H9 (cell line): ENCODE data around the gene SSTR3. TPM values are rescaled to one million over a fixed set of nuclear protein-coding genes. Genes with fewer than 3 reads are reported as not detected.

Experiments
- DNase-seq: peaks from one replicate; pipeline ENCODE4 v3.0.0-alpha.2; 2017
- H2AFZ ChIP-seq: one replicate; pipeline ENCODE4 v1.6.1; 2013; ENCODE audit warnings: mild to moderate bottlenecking, low read length, control low read depth, moderate library complexity
- H2AK5ac ChIP-seq: 2 replicates; pipeline ENCODE4 v1.6.1; 2013; ENCODE audit warnings: low read length, control low read depth, mixed read lengths; ENCODE audit not compliant: insufficient read length
- H2BK120ac ChIP-seq: one replicate; pipeline ENCODE4 v1.6.1; 2013; ENCODE audit warnings: low read depth, mild to moderate bottlenecking, low read length, control low read depth, inconsistent platforms; ENCODE audit not compliant: poor library complexity, severe bottlenecking
- H2BK12ac ChIP-seq: 2 replicates; pipeline ENCODE4 v1.6.1; 2013; ENCODE audit warnings: low read length, control low read depth, mixed read lengths, low read depth; ENCODE audit not compliant: insufficient read length
- H2BK15ac ChIP-seq: 2 replicates; pipeline ENCODE4 v1.6.1; 2013; ENCODE audit warnings: low read depth, low read length, control low read depth
- H2BK20ac ChIP-seq: one replicate; pipeline ENCODE4 v1.6.1; 2013; ENCODE audit warnings: low read depth, mild to moderate bottlenecking, low read length, control low read depth, inconsistent platforms; ENCODE audit not compliant: poor library complexity, severe bottlenecking
- H2BK5ac ChIP-seq: 2 replicates; pipeline ENCODE4 v1.6.1; 2013; ENCODE audit warnings: low read length, control low read depth, mixed read lengths; ENCODE audit not compliant: insufficient read length
- H3K14ac ChIP-seq: 2 replicates; pipeline ENCODE4 v1.6.1; 2013; ENCODE audit warnings: low read length, control low read depth; ENCODE audit not compliant: insufficient read depth
- H3K18ac ChIP-seq: 2 replicates; pipeline ENCODE4 v1.6.1; 2013; ENCODE audit warnings: low read depth, mild to moderate bottlenecking, mixed read lengths, low read length, control low read depth; ENCODE audit not compliant: insufficient read length
- H3K23ac ChIP-seq: 2 replicates; pipeline ENCODE4 v1.6.1; 2013; ENCODE audit warnings: low read length, control low read depth, mixed read lengths, low read depth; ENCODE audit not compliant: insufficient read length
- H3K23me2 ChIP-seq: 2 replicates; pipeline ENCODE4 v1.6.1; 2013; ENCODE audit warnings: low read depth, mild to moderate bottlenecking, mixed read lengths, low read length, control low read depth; ENCODE audit not compliant: insufficient read length, poor library complexity, severe bottlenecking
- H3K27ac ChIP-seq: 2 replicates; pipeline ENCODE4 v1.5.1; 2013; ENCODE audit warnings: low read length, control low read depth, mixed read lengths, low read depth; ENCODE audit not compliant: insufficient read length
- H3K27me3 ChIP-seq: 2 replicates; pipeline ENCODE4 v1.6.1; 2013; ENCODE audit warnings: low read length, control low read depth, inconsistent platforms; ENCODE audit not compliant: insufficient read depth
- H3K4ac ChIP-seq: 2 replicates; pipeline ENCODE4 v1.6.1; 2013; ENCODE audit warnings: low read depth, mild to moderate bottlenecking, control low read depth, inconsistent platforms, low read length, moderate library complexity
- H3K4me1 ChIP-seq: 2 replicates; pipeline ENCODE4 v1.6.1; 2013; ENCODE audit warnings: low read length, control low read depth, inconsistent platforms; ENCODE audit not compliant: insufficient read depth
- H3K4me2 ChIP-seq: 2 replicates; pipeline ENCODE4 v1.6.1; 2013; ENCODE audit warnings: low read length, control low read depth, mixed read lengths; ENCODE audit not compliant: insufficient read length, insufficient read depth
- H3K56ac ChIP-seq: 2 replicates; pipeline ENCODE4 v1.6.1; 2013; ENCODE audit warnings: low read depth, mild to moderate bottlenecking, mixed read lengths, low read length, control low read depth; ENCODE audit not compliant: insufficient read length
- H3K79me1 ChIP-seq: 2 replicates; pipeline ENCODE4 v1.6.1; 2013; ENCODE audit warnings: low read depth, mild to moderate bottlenecking, moderate library complexity, low read length, control low read depth, inconsistent platforms; ENCODE audit not compliant: insufficient read depth, poor library complexity, severe bottlenecking
- H3K79me2 ChIP-seq: 2 replicates; pipeline ENCODE4 v1.6.1; 2013; ENCODE audit warnings: low read length, control low read depth, inconsistent platforms; ENCODE audit not compliant: insufficient read depth
- H3K9ac ChIP-seq: 2 replicates; pipeline ENCODE4 v1.6.1; 2013; ENCODE audit warnings: low read length, control low read depth, mixed read lengths; ENCODE audit not compliant: insufficient read length; ENCODE audit errors: extremely low read depth
- H3K9me3 ChIP-seq: one replicate; pipeline ENCODE4 v1.6.1; 2013; ENCODE audit warnings: low read depth, low read length, inconsistent platforms; ENCODE audit not compliant: control insufficient read depth
- H3T11ph ChIP-seq: one replicate; pipeline ENCODE4 v1.6.1; 2013; ENCODE audit warnings: mild to moderate bottlenecking, low read length, control low read depth, inconsistent platforms
- H4K20me1 ChIP-seq: one replicate; pipeline ENCODE4 v1.6.1; 2013; ENCODE audit not compliant: control insufficient read depth, insufficient read length, insufficient read depth
- H4K5ac ChIP-seq: 2 replicates; pipeline ENCODE4 v1.6.1; 2013; ENCODE audit warnings: low read depth, mild to moderate bottlenecking, mixed read lengths, low read length, control low read depth; ENCODE audit not compliant: insufficient read length
- H4K8ac ChIP-seq: replicated peaks from 2 replicates; pipeline ENCODE4 v1.6.1; 2013; ENCODE audit warnings: low read length, control low read depth, mixed read lengths, low read depth; ENCODE audit not compliant: insufficient read length
- H4K91ac ChIP-seq: 2 replicates; pipeline ENCODE4 v1.6.1; 2013; ENCODE audit warnings: low read depth, mild to moderate bottlenecking, moderate library complexity, mixed read lengths, low read length, control low read depth; ENCODE audit not compliant: insufficient read length
- H3K27ac Mint-ChIP-seq, 3 experiments: 2 replicates in 2 of 3; 3 replicates in 1 of 3; pipeline ENCODE4 v1.8.0; 2020 to 2021; ENCODE audit warnings: mixed read lengths in 3 of 3, mild to moderate bottlenecking in 1 of 3, moderate library complexity in 1 of 3
- H3K27me3 Mint-ChIP-seq: 2 replicates; pipeline ENCODE4 v1.8.0; 2021; ENCODE audit warnings: low read depth, mild to moderate bottlenecking, moderate library complexity, mixed read lengths
- H3K36me3 Mint-ChIP-seq, 3 experiments: 2 replicates in 2 of 3; 3 replicates in 1 of 3; pipeline ENCODE4 v1.8.0; 2020 to 2021; ENCODE audit warnings: low read depth in 3 of 3, mixed read lengths in 3 of 3; ENCODE audit not compliant: insufficient read depth in 1 of 3
- H3K4me1 Mint-ChIP-seq, 2 experiments: 2 replicates each; pipeline ENCODE4 v1.8.0; 2020; ENCODE audit warnings: mixed read lengths in 2 of 2
- H3K4me3 Mint-ChIP-seq, 2 experiments: 2 replicates in 1 of 2; 3 replicates in 1 of 2; pipeline ENCODE4 v1.8.0; 2020 to 2021; ENCODE audit warnings: mild to moderate bottlenecking in 2 of 2, mixed read lengths in 2 of 2, moderate library complexity in 1 of 2
- H3K9me3 Mint-ChIP-seq, 2 experiments: 2 replicates in 1 of 2; 3 replicates in 1 of 2; pipeline ENCODE4 v1.8.0; 2020; ENCODE audit warnings: mild to moderate bottlenecking in 2 of 2, mixed read lengths in 2 of 2, moderate library complexity in 1 of 2
- WGBS: extraction: QIAGEN DNeasy Blood & Tissue Kit; methylation state at CpG from one replicate; pipeline ENCODE4 v1.1.7; 2013; ENCODE audit warnings: missing lambda C conversion rate, low lambda C conversion rate, mixed read lengths; ENCODE audit not compliant: insufficient read length; ENCODE audit errors: extremely low coverage; 5-methylcytosine and 5-hydroxymethylcytosine counted together
- total RNA-seq: library from RNA; stranded (reverse); gene quantifications from 2 replicates; pipeline ENCODE4 v1.2.1, GENCODE V29; 2021
- TF ChIP-seq, protein P1 (sequence below): fragments of 200-600 bp; sonication (generic); conservative IDR thresholded peaks from 3 replicates; pipeline ENCODE4 v1.8.0; 2021; ENCODE audit warnings: antibody characterized with exemption, mild to moderate bottlenecking

SSTR3 gene
- total RNA-seq, 1 experiment from 2014 or later: 0.68 TPM

GRCh38 chr22:37224757-37225420 lies 12.6 kb upstream of the SSTR3 start:
- no peaks in the 10 kb centered on the region for H3K27me3 ChIP-seq
- H4K5ac ChIP-seq: no peak overlapping the region
- no peak overlapping the region for H2AFZ ChIP-seq
- no peak overlapping the region for H4K8ac ChIP-seq
- no CpG with 5 or more reads among the region's 8 CpGs for WGBS
- no peak overlapping the region for H3K4me2 ChIP-seq
- no peak overlapping the region for H3K23ac ChIP-seq
- Mint-ChIP-seq H3K27ac (no peak overlapping the region; a peak in 1 of 7 replicates), H3K36me3 (no peaks in the 10 kb centered on the region; a peak in 1 of 7 replicates), H3K27me3 (peaks cover 30% of the 10 kb centered on the region), H3K4me1 (peaks cover 8 to 13% of the 10 kb centered on the region in 2 experiments), H3K9me3 (no peaks in the 10 kb centered on the region), H3K4me3 (no peak overlapping the region)
- no peak overlapping the region; the same call in 1 of the 2 replicates for H3K14ac ChIP-seq
- H3K18ac ChIP-seq: no peak overlapping the region
- DNase-seq: no peak
- H3K56ac ChIP-seq: no peak overlapping the region
- no peaks in the 10 kb centered on the region for H3K79me2 ChIP-seq
- H3T11ph ChIP-seq: no peak overlapping the region
- no peak overlapping the region for H3K27ac ChIP-seq
- no peaks in the 10 kb centered on the region for H3K23me2 ChIP-seq
- no peak overlapping the region for H2AK5ac ChIP-seq
- H2BK120ac ChIP-seq: no peak overlapping the region
- no peak overlapping the region for H3K4ac ChIP-seq
- H2BK5ac ChIP-seq: no peak overlapping the region
- TF ChIP-seq, protein P1, sequence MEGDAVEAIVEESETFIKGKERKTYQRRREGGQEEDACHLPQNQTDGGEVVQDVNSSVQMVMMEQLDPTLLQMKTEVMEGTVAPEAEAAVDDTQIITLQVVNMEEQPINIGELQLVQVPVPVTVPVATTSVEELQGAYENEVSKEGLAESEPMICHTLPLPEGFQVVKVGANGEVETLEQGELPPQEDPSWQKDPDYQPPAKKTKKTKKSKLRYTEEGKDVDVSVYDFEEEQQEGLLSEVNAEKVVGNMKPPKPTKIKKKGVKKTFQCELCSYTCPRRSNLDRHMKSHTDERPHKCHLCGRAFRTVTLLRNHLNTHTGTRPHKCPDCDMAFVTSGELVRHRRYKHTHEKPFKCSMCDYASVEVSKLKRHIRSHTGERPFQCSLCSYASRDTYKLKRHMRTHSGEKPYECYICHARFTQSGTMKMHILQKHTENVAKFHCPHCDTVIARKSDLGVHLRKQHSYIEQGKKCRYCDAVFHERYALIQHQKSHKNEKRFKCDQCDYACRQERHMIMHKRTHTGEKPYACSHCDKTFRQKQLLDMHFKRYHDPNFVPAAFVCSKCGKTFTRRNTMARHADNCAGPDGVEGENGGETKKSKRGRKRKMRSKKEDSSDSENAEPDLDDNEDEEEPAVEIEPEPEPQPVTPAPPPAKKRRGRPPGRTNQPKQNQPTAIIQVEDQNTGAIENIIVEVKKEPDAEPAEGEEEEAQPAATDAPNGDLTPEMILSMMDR: no peak
- H4K20me1 ChIP-seq: no peaks in the 10 kb centered on the region
- H3K79me1 ChIP-seq: no peaks in the 10 kb centered on the region
- no peak overlapping the region for H2BK12ac ChIP-seq
- H3K9ac ChIP-seq: no peak overlapping the region
- H3K4me1 ChIP-seq: no peaks in the 10 kb centered on the region
- no peak overlapping the region for H4K91ac ChIP-seq
- H3K9me3 ChIP-seq: no peaks in the 10 kb centered on the region
- H2BK20ac ChIP-seq: no peak overlapping the region
- H2BK15ac ChIP-seq: no peak overlapping the region
